Nephron (organoid): Measurements from ENCODE around the gene KCNQ1.

Experiments
- H3K27ac Mint-ChIP-seq, 3 experiments: 2 replicates each; pipeline ENCODE4 v1.8.0; 2020; ENCODE audit warnings: mixed read lengths in 3 of 3, mild to moderate bottlenecking in 2 of 3, moderate library complexity in 1 of 3
- H3K27me3 Mint-ChIP-seq: 2 replicates; pipeline ENCODE4 v1.8.0; 2021; ENCODE audit warnings: low read depth, mild to moderate bottlenecking, moderate library complexity, mixed read lengths
- H3K36me3 Mint-ChIP-seq: 2 replicates; pipeline ENCODE4 v1.8.0; 2020; ENCODE audit warnings: low read depth, mixed read lengths
- H3K4me1 Mint-ChIP-seq: 2 replicates; pipeline ENCODE4 v1.8.0; 2020; ENCODE audit warnings: mixed read lengths
- H3K4me3 Mint-ChIP-seq, 3 experiments: 2 replicates each; pipeline ENCODE4 v1.8.0; 2020; ENCODE audit warnings: mild to moderate bottlenecking in 3 of 3, mixed read lengths in 3 of 3, moderate library complexity in 2 of 3
- H3K9me3 Mint-ChIP-seq: 2 replicates; pipeline ENCODE4 v1.8.0; 2020; ENCODE audit warnings: mixed read lengths
- CTCF ChIP-seq, 3 experiments: fragments of 200-600 bp; sonication (generic); IDR thresholded peaks; one replicate each; pipeline ENCODE4 v1.5.0; 2021; ENCODE audit warnings: antibody characterized with exemption in 3 of 3; ENCODE audit not compliant: unreplicated experiment in 3 of 3

Gene KCNQ1

GRCh38 chr11:2653930-2654739 lies 209.3 kb downstream of the KCNQ1 start:
- Mint-ChIP-seq H3K27me3 (peaks cover 10% of the 10 kb centered on the region), H3K27ac (peak overlapping the region; percentile 1 to 74 (median 72)), H3K4me1 (peaks cover 64% of the 10 kb centered on the region), H3K9me3 (peaks cover 81% of the 10 kb centered on the region), H3K36me3 (peaks cover 98% of the 10 kb centered on the region), H3K4me3 (peak overlapping the region in 1 of 3 experiments; percentile 26)
- TF ChIP-seq CTCF (IDR thresholded peaks at IDR 0.05; ENCODE audit: unreplicated experiment in 3 of 3): no peak

- Mint-ChIP-seq H3K9me3 (peaks cover 77% of the 10 kb centered on the region), H3K27me3 (peaks cover 10% of the 10 kb centered on the region), H3K4me3 (no peak overlapping the region), H3K4me1 (peaks cover 67% of the 10 kb centered on the region), H3K27ac (peak overlapping the region in 2 of 3 experiments; percentile 1 to 74), H3K36me3 (peaks cover 97% of the 10 kb centered on the region)
- TF ChIP-seq CTCF (IDR thresholded peaks at IDR 0.05; ENCODE audit: unreplicated experiment in 3 of 3): no peak
Measured at GRCh38 chr11:2655016-2655719, 210.4 kb downstream of the KCNQ1 start.

- no peak for TF ChIP-seq CTCF (IDR thresholded peaks at IDR 0.05; ENCODE audit: unreplicated experiment in 3 of 3)
- Mint-ChIP-seq H3K4me3 (no peak overlapping the region), H3K36me3 (peaks cover 97% of the 10 kb centered on the region), H3K27me3 (peaks cover 10% of the 10 kb centered on the region), H3K27ac (peak overlapping the region in 2 of 3 experiments; percentile 50 to 66), H3K9me3 (peaks cover 75% of the 10 kb centered on the region), H3K4me1 (peaks cover 66% of the 10 kb centered on the region)
Measured at GRCh38 chr11:2655834-2656622, 211.2 kb downstream of the KCNQ1 start.

- Mint-ChIP-seq H3K4me3 (no peak overlapping the region), H3K27me3 (peaks cover 10% of the 10 kb centered on the region), H3K9me3 (peaks cover 73% of the 10 kb centered on the region), H3K36me3 (peaks cover 97% of the 10 kb centered on the region), H3K4me1 (peaks cover 61% of the 10 kb centered on the region), H3K27ac (peak overlapping the region in 1 of 3 experiments; percentile 66)
- no peak for TF ChIP-seq CTCF (IDR thresholded peaks at IDR 0.05; ENCODE audit: unreplicated experiment in 3 of 3)
Measured at GRCh38 chr11:2656859-2657258, 212.1 kb downstream of the KCNQ1 start.

- H3K9me3 Mint-ChIP-seq: peaks cover 72% of the 10 kb centered on the region
- no peak for TF ChIP-seq CTCF (IDR thresholded peaks at IDR 0.05; ENCODE audit: unreplicated experiment in 3 of 3)
- H3K36me3 Mint-ChIP-seq: peaks cover 98% of the 10 kb centered on the region
- H3K4me3 Mint-ChIP-seq: no peak overlapping the region
- H3K27me3 Mint-ChIP-seq: peaks cover 7% of the 10 kb centered on the region
- peaks cover 54% of the 10 kb centered on the region for H3K4me1 Mint-ChIP-seq
- H3K27ac Mint-ChIP-seq: no peak overlapping the region
Measured at GRCh38 chr11:2657697-2658284, 213.0 kb downstream of the KCNQ1 start.
